Epidermal melanocyte (primary cell): ENCODE measurements around the gene TEX2.

ENCODE experiments used
- DNase-seq: peaks from one replicate; pipeline ENCODE4 v3.0.0; 2011; ENCODE audit warnings: low spot score; ENCODE audit not compliant: insufficient read length

TEX2 gene

GRCh38 chr17:64263000-64263766 is at the start of gene TEX2:
Gene TEX2, minus strand, starts transcription at chr17:64263260. Its CDS starts 49,043 bp downstream, at chr17:64214217.
- peak; percentile 84 for DNase-seq

GRCh38 chr17:64309710-64310109 is 46.6 kb upstream of the TEX2 start:
- no peak for DNase-seq

GRCh38 chr17:64309021-64309420 is 46.0 kb upstream of the TEX2 start:
- no peak for DNase-seq

- peak; percentile 83 for DNase-seq
These were observed 43.9 kb upstream of the TEX2 start for GRCh38 chr17:64306850-64307463.

- DNase-seq: no peak
These were observed 41.5 kb upstream of the TEX2 start for GRCh38 chr17:64304551-64304950.

- DNase-seq: no peak
These were observed 37.6 kb upstream of the TEX2 start for GRCh38 chr17:64300699-64300965.

- no peak for DNase-seq
These were observed 34.5 kb upstream of the TEX2 start for GRCh38 chr17:64297467-64298088.

- DNase-seq: no peak
These were observed 33.2 kb upstream of the TEX2 start for GRCh38 chr17:64296246-64296645.

- DNase-seq: no peak
These were observed 32.1 kb upstream of the TEX2 start for GRCh38 chr17:64295146-64295545.

GRCh38 chr17:64291268-64291851 is 28.3 kb upstream of the TEX2 start:
- no peak for DNase-seq

GRCh38 chr17:64289741-64290141 is 26.7 kb upstream of the TEX2 start:
- DNase-seq: no peak

- DNase-seq: no peak
These were observed 19.7 kb upstream of the TEX2 start for GRCh38 chr17:64282753-64283080.

GRCh38 chr17:64281962-64282752 is 19.1 kb upstream of the TEX2 start:
- peak; percentile 64 for DNase-seq

- no peak for DNase-seq
These were observed 15.6 kb upstream of the TEX2 start for GRCh38 chr17:64278614-64279013.

- peak; percentile 74 for DNase-seq
These were observed 14.9 kb upstream of the TEX2 start for GRCh38 chr17:64277831-64278562.

- no peak for DNase-seq
These were observed 14.0 kb upstream of the TEX2 start for GRCh38 chr17:64276961-64277505.

GRCh38 chr17:64275016-64275415 is 12.0 kb upstream of the TEX2 start:
- no peak for DNase-seq

- no peak for DNase-seq
These were observed 9.9 kb upstream of the TEX2 start for GRCh38 chr17:64273006-64273405.

- DNase-seq: no peak
These were observed 7.8 kb upstream of the TEX2 start for GRCh38 chr17:64270885-64271284.

GRCh38 chr17:64269687-64270649 is 6.9 kb upstream of the TEX2 start:
- no peak for DNase-seq
